HG03095 (cell line): ENCODE measurements around the gene DOCK10.
A peak's percentile ranks its signal among the peaks of the same experiment; 100 is the strongest.
"Not testable (repeated sequence)": the region's sequence is repeated elsewhere in the genome, so short reads cannot be mapped to it uniquely, and the experiment has no call there.

Source experiments
- ATAC-seq: cut with Tn5 transposase; IDR thresholded peaks from one replicate; pipeline ENCODE4 v1.9.1; 2021; ENCODE audit warnings: moderate library complexity; ENCODE audit not compliant: unreplicated experiment

The DOCK10 gene

GRCh38 chr2:224951723-224952481 lies 90.4 kb downstream of the DOCK10 start:
- ATAC-seq = peak; percentile 23

- no peak for ATAC-seq
Observed at GRCh38 chr2:224948859-224949258, 93.4 kb downstream of the DOCK10 start.

GRCh38 chr2:224948005-224948404 lies 94.3 kb downstream of the DOCK10 start:
- ATAC-seq = no peak

- ATAC-seq = no peak
Observed at GRCh38 chr2:224947566-224947965, 94.7 kb downstream of the DOCK10 start.

GRCh38 chr2:224946895-224947294 lies 95.4 kb downstream of the DOCK10 start:
- ATAC-seq = peak; percentile 70

DNA sequence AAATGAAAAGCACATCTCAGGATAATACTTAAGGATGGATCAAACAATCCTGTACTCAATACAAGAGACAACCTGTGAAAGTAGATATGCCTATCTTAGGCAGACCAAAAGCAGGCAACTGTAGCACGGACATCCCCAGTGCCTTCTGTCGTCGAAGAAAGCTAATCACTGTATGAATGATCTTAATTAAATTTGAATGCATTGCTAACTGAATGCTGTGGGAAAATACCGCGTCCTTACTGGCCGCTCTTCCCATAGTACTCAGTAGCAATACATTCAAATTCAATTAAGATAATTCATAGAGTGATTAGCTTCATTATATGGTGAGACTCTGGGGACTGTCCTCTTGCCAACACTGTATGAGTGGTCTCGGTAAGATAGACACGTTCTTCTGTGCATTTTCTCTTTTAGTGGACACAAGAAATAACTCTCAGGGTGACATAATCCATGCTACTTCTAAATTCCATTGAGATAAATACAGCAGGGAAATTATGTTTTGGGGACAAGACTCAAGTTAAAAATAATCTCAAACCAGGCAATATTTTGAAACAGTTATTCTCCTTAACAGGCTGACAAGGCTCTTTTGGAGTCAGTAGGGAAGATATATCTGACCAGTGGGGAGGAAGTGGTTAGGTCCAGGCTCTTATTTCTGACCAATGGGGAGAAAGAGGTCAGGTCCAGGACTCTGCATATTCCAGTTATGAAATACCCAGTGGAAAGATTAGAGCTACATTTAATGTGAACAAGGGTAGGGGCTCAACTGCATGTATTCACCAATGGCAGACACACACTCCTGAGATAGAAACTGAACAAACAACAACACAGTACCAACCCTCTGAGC lies 97.3 kb downstream of the DOCK10 start:
- ATAC-seq = peak; percentile 27

DNA sequence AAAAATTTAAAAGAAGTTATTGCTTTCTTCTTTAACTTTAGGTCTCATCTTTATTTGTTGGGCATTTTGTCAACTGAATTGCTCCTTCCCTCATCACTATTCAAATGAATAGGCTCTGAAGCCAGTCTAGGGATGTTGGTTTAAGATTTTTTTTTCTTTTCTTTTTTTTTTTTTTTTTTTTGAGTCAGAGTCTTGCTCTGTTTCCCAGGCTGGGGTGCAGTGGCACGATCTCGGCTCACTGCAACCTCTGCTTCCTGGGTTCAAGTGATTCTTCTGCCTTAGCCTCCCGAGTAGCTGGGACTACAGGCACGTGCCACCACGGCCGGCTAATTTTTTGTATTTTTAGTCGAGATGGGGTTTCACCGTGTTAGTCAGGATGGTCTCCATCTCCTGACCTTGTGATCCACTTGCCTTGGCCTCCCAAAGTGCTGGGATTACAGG lies 98.6 kb downstream of the DOCK10 start:
- not testable (repeated sequence) for ATAC-seq

GRCh38 chr2:224941960-224942359 lies 100.3 kb downstream of the DOCK10 start:
- ATAC-seq = no peak

DNA sequence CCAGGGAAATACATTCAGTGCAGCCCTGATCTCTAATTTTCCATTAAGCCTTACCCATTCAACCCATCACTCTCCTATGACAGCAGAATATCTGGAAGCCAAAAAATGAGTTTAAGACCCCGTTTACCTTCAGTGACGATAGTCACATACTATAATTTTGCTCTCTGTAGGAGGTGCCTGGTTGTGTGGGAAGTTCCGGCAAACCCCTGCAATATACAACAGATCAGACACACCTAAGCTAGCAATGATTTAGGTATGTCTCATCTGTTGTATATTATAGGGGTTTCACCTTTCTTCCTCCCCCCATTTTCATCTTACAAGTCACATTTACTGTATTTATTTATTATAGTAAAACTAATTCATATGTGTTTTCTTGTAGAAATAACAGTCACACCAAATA lies 101.7 kb downstream of the DOCK10 start:
- no peak for ATAC-seq

- ATAC-seq = no peak
Observed at GRCh38 chr2:224938651-224939182, 103.6 kb downstream of the DOCK10 start.

- ATAC-seq = peak; percentile 88
Observed at GRCh38 chr2:224937887-224938286, 104.4 kb downstream of the DOCK10 start.

DNA sequence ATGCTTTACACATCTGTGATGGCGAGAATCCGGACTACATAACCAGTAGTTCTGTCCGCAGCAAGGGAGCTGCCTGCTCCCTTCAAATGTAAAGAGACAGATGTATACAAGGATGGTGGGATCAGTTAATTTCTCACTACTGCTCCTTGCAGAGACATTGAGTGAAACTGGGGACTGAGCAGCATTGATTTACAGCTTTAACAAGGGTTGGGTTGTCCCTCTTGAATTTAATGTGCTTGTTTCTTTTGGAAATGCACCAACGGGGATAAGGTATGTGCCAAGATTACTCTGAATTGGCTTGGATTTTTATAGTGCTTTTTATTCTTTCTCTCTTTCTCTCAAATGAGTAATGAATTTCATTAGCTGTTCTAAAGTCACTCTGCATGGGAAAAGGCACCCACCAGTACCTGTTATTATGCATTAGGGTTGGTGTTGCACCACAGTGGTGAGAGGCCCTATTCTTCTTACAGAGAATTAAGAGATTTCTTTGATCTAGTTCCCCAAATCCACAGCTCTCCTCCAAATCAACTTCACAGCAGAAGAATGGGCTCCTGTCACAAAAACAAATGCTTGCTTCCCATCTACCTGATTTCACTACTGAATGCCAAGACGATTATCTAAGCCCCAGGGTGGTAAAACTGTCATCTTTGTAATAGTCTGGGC lies 107.6 kb downstream of the DOCK10 start:
- no peak for ATAC-seq

DNA sequence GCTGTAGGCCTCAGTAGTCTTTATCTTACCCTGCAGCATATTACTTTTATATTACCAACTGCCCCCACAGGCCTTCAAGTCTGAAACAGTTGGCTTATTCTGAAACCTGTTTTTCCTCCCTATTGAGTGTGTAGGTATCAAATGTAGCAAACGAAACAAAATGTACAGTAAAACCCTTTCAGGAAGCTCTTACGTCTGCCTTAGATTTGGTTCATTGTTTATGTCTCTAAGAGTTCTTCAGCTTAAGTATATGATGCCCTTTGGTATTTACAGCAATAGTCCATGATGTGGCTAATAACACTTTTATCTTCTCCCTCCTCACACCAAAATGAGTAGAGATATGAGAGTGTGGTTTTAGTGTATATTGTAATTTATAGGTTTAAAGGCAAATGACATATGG lies 108.8 kb downstream of the DOCK10 start:
- no peak for ATAC-seq

DNA sequence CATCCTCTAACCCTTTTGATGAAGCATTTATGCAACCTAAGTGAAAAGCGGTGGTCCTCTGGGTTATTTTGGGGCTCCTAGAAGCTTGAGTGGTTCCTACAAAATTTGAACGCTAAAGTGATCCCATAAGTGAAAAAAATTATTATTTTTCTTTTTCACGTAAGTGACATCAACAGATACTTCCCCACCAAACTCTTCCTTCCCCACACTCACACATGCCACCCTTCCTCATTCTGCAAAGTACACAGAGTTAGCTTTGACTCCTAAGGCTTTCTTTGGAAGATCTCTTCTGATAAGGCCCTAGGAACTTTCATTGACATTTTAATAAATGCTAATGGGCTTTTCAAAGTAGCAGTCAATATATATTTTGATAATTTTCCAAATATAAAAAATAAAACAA lies 109.7 kb downstream of the DOCK10 start:
- ATAC-seq = no peak

- no peak for ATAC-seq
Observed at GRCh38 chr2:224931956-224932355, 110.3 kb downstream of the DOCK10 start.

- no peak for ATAC-seq
Observed at GRCh38 chr2:224930990-224931389, 111.3 kb downstream of the DOCK10 start.

DNA sequence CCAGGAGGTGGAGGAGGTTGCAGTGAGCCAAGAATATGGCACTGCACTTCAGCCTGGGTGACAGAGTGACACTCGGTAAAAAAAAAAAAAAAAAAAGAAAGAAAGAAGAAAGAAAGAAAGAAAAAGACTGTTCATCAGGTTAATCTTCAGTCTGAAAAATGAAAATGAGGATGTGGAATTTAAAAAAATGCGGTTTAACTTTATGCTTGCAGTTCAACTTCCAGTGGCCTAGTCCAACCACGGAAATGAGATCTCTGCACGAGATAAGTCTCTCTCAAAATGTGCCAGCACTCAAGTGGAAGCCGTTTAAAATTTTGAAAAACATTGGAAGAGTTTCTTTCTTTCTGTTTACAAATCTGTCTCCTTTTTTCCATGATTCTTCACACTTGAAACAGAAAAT lies 112.1 kb downstream of the DOCK10 start:
- ATAC-seq = no peak

GRCh38 chr2:224929512-224929911 lies 112.8 kb downstream of the DOCK10 start:
- no peak for ATAC-seq

- ATAC-seq = no peak
Observed at GRCh38 chr2:224927646-224928173, 114.6 kb downstream of the DOCK10 start.

GRCh38 chr2:224927011-224927410 lies 115.3 kb downstream of the DOCK10 start:
- ATAC-seq = no peak

DNA sequence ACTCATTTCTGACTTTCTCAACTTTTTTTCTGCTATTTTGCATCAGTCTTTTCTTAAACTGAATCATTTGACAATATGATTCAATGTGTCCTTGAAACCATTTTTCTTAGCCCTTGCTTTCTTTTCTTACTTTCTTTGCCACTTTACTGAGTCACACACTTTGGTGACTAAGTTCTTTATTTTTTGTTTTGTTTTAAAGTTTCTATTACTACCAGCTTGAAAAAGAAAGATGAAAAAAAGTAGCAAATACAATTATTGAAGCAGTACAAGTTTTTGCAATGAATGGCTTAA lies 116.5 kb downstream of the DOCK10 start:
- ATAC-seq = peak; percentile 30
